HepG2 (cell line): ENCODE results near the gene ANKDD1A. TPM values are rescaled to one million over a fixed set of nuclear protein-coding genes. Genes with fewer than 3 reads are reported as not detected.

Experiments used
- ATAC-seq: fragments of 200-7000 bp; cut with Tn5 transposase; 3 replicates; pipeline ENCODE4 v1.9.1; 2020; ENCODE audit warnings: mild to moderate bottlenecking, moderate library complexity
- BruUV-seq: library from RNA; stranded (reverse); fragments of 400-500 nt; replicated peaks from 2 replicates; lab custom pipeline; 2021; lab: Mats Ljungman, UMichigan
- CTCF ChIA-PET: fragments of 300-600 bp; formaldehyde crosslinking; extraction: SDS; loops from one replicate; lab custom pipeline; 2021; ENCODE audit warnings: low total read pairs, inconsistent platforms, low intra/inter-chr PET ratio; lab: Yijun Ruan, JAX
- POLR2A ChIA-PET: fragments of 350-600 bp; sonication (Branson Sonifier 250); formaldehyde crosslinking; loops from one replicate; lab custom pipeline; 2020; ENCODE audit warnings: antibody characterized with exemption, inconsistent platforms; lab: Yijun Ruan, JAX
- DNase-seq: peaks from one replicate; pipeline ENCODE4 v3.0.0-alpha.2; 2015; ENCODE audit warnings: low spot score
- FAIRE-seq: peaks from 3 replicates; lab custom pipeline; 2011; peaks lifted over from hg19 to GRCh38; lab: Jason Lieb, UNC
- H2AFZ ChIP-seq: one replicate; pipeline ENCODE4 v1.6.1; 2011; ENCODE audit warnings: low read length, inconsistent platforms
- H3K27ac ChIP-seq: fragments of 300-600 bp; 3 replicates; pipeline ENCODE4 v1.8.0; 2011; ENCODE audit warnings: mixed run types, mild to moderate bottlenecking, mixed read lengths, low read length, inconsistent platforms; ENCODE audit not compliant: insufficient read depth; ENCODE audit errors: extremely low read length
- H3K27me3 ChIP-seq, 2 experiments: fragments of 200-600 bp in 1 of 2; 2 replicates in 1 of 2; 3 replicates in 1 of 2; pipeline versions ENCODE4 v1.6.0 to v1.8.0; 2011; ENCODE audit warnings: low read length in 2 of 2, mild to moderate bottlenecking in 2 of 2, moderate library complexity in 2 of 2, inconsistent platforms in 1 of 2; ENCODE audit not compliant: insufficient read depth in 2 of 2, control insufficient read depth in 1 of 2
- H3K36me3 ChIP-seq, 2 experiments: fragments of 200-600 bp in 1 of 2; replicated peaks in 1 of 2; 2 replicates in 1 of 2; 3 replicates in 1 of 2; pipeline versions ENCODE4 v1.5.1 to v1.8.0; 2011; ENCODE audit warnings: low read length in 2 of 2, inconsistent platforms in 1 of 2; ENCODE audit not compliant: insufficient read depth in 2 of 2, control insufficient read depth in 1 of 2
- H3K4me1 ChIP-seq: 2 replicates; pipeline ENCODE4 v1.5.1; 2012; ENCODE audit warnings: low read length, inconsistent platforms; ENCODE audit not compliant: insufficient read depth
- H3K4me2 ChIP-seq: 2 replicates; pipeline ENCODE4 v1.6.0; 2011; ENCODE audit warnings: low read depth, low read length, inconsistent platforms
- H3K4me3 ChIP-seq, 3 experiments: fragments of 200-600 bp in 1 of 3; sonication (generic), shearing (Covaris generic) in 1 of 3; replicated peaks in 1 of 3; 2 replicates each; pipeline ENCODE4 v1.5.1; 2011 to 2016; ENCODE audit warnings: low read length in 3 of 3, inconsistent platforms in 2 of 3, low read depth in 2 of 3, mild to moderate bottlenecking in 2 of 3, control low read depth in 1 of 3, mixed read lengths in 1 of 3; ENCODE audit not compliant: insufficient read depth in 1 of 3
- H3K79me2 ChIP-seq: one replicate; pipeline ENCODE4 v1.6.1; 2011; ENCODE audit warnings: low read length, inconsistent platforms; ENCODE audit not compliant: insufficient read depth
- H3K9ac ChIP-seq: 2 replicates; pipeline ENCODE4 v1.6.0; 2011; ENCODE audit warnings: mild to moderate bottlenecking, low read depth, low read length, inconsistent platforms; ENCODE audit not compliant: insufficient read depth
- H3K9me3 ChIP-seq: 2 replicates; pipeline ENCODE4 v1.5.1; 2012; ENCODE audit warnings: mild to moderate bottlenecking, low read length
- H4K20me1 ChIP-seq: 2 replicates; pipeline ENCODE4 v1.6.0; 2011; ENCODE audit warnings: inconsistent platforms, mild to moderate bottlenecking, low read length, moderate library complexity; ENCODE audit not compliant: insufficient read depth
- FOXK1 ChIP-seq: sonication (generic); formaldehyde crosslinking; IDR thresholded peaks from 2 replicates; pipeline ENCODE4 v1.4.0; 2020; ENCODE audit warnings: low read depth, missing genetic modification reagents, borderline replicate concordance
- GABPB1 ChIP-seq: IDR thresholded peaks from 2 replicates; pipeline ENCODE4 v1.6.1; 2016; ENCODE audit warnings: mild to moderate bottlenecking, missing genetic modification reagents, moderate library complexity, missing compliant biosample characterization
- NFE2L2 ChIP-seq: fragments of 150-350 bp; IDR thresholded peaks from 2 replicates; pipeline ENCODE4 v1.6.1; 2014; ENCODE audit warnings: low read length
- SRY ChIP-seq: sonication (generic); formaldehyde crosslinking; IDR thresholded peaks from 2 replicates; pipeline ENCODE4 v1.8.0; 2022; ENCODE audit warnings: mild to moderate bottlenecking, missing genetic modification reagents
- TEAD3 ChIP-seq: optimal IDR thresholded peaks from 2 replicates; pipeline ENCODE3; 2016; ENCODE audit warnings: borderline replicate concordance
- ZNF121 ChIP-seq: sonication (generic); formaldehyde crosslinking; IDR thresholded peaks from 2 replicates; pipeline ENCODE4 v1.5.0; 2020; ENCODE audit warnings: mild to moderate bottlenecking, missing genetic modification reagents
- ZNF30 ChIP-seq: sonication (generic); formaldehyde crosslinking; IDR thresholded peaks from 2 replicates; pipeline ENCODE4 v1.5.0; 2020; ENCODE audit warnings: mild to moderate bottlenecking, missing genetic modification reagents
- ZNF350 ChIP-seq: sonication (generic); formaldehyde crosslinking; IDR thresholded peaks from 2 replicates; pipeline ENCODE4 v1.4.0; 2020; ENCODE audit warnings: mild to moderate bottlenecking, low read depth, missing genetic modification reagents, borderline replicate concordance
- ZNF597 ChIP-seq: sonication (generic); formaldehyde crosslinking; IDR thresholded peaks from 2 replicates; pipeline ENCODE4 v1.5.0; 2020; ENCODE audit warnings: missing genetic modification reagents
- ZNF644 ChIP-seq: IDR thresholded peaks from 2 replicates; pipeline ENCODE4 v1.6.1; 2016; ENCODE audit warnings: low read depth
- WGBS: methylation state at CpG from one replicate; pipeline ENCODE4 v1.1.6; 2017; ENCODE audit warnings: low lambda C conversion rate; 5-methylcytosine and 5-hydroxymethylcytosine counted together
- in situ Hi-C: cut with HindIII; loops from 2 replicates; pipeline ENCODE4 v1.10.0; 2017; ENCODE audit warnings: low pct_unique_long_range_greater_than_20kb; ENCODE audit not compliant: extremely low pct_ligation_motif_present
- intact Hi-C: fragments of 100-400 bp; cut with micrococcal nuclease; formaldehyde crosslinking; loops from one replicate; pipeline ENCODE4 v1.10.0; 2022; ENCODE audit not compliant: unreplicated experiment
- polyA plus RNA-seq, 8 experiments: library from polyadenylated mRNA; depleted of rRNA in 3 of 8; stranded (reverse) in 7 of 8; unstranded in 1 of 8; fragments of >200 nt; fragmentation: Illumina TruSeq in 4 of 8; extraction: Trizol in 4 of 8; gene quantifications; 2 replicates each; pipeline versions ENCODE4 v1.2.1 to v1.2.3, GENCODE V29; 2011 to 2016; ENCODE audit warnings: low read depth in 4 of 8, missing spikeins in 1 of 8, mixed read lengths in 1 of 8; ENCODE audit not compliant: insufficient read depth in 1 of 8
- total RNA-seq, 5 experiments: library from RNA; depleted of rRNA; stranded (reverse); fragments of >200 nt; fragmentation: Illumina TruSeq; extraction: Trizol; gene quantifications; 2 replicates each; pipeline ENCODE4 v1.2.3, GENCODE V29; 2016; ENCODE audit warnings: low read depth in 1 of 5
- TF ChIP-seq, protein P1 (sequence below): sonication (generic); formaldehyde crosslinking; IDR thresholded peaks from 2 replicates; pipeline ENCODE4 v1.5.1; 2020; ENCODE audit warnings: missing genetic modification reagents, mild to moderate bottlenecking, borderline replicate concordance

Gene ANKDD1A
- total and polyA plus RNA-seq, 2 of the 13 experiments (the other 11 are each of a cell fraction or from before 2014, with no cell fraction given): 0.11 to 0.48 TPM

- TF ChIP-seq ZNF644 (peak; percentile 36; the same call in 1 of the 2 replicates), TEAD3 (CRISPR knock-in tag) (peak; percentile 28)
- TF ChIP-seq, protein P1, sequence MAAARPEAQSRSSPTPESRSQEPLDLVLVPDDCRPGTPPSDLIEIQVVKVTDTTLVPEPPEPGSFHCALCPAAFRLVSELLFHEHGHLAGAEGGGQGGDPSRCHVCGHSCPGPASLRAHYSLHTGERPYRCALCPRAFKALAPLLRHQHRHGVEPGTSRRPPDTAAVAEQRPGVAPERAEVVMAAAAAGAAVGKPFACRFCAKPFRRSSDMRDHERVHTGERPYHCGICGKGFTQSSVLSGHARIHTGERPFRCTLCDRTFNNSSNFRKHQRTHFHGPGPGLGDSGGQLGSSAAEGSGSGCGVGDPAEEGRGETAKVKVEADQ (CRISPR knock-in tag): no peak
These were observed 26.5 kb downstream of the ANKDD1A start (continued) for GRCh38 chr15:64938192-64938591.

DNA sequence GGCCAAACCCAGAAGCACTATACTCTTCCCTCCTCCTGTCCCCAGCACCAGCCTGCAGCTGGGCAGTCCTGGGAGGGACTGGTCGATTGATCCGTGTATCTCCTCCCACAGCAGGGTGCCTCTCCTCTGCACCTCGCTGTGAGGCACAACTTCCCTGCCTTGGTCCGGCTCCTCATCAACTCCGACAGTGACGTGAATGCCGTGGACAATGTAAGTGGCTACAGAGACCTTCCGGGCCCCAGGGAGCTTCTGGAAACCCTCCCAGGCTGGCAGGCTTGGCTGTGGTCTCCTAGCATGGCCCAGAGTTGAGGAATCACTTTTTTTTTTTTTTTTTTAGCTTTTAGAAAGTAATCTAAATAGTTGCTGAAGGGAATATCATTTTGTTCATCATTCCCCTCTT lies 30.7 kb downstream of the ANKDD1A start:
- no peak for FAIRE-seq
- CTCF ChIA-PET: no interaction called here
- TF ChIP-seq ZNF30 (no peak), FOXK1 (CRISPR knock-in tag) (no peak), ZNF121 (CRISPR knock-in tag) (no peak), ZNF597 (no peak), GABPB1 (no peak), NFE2L2 (no peak), ZNF350 (CRISPR knock-in tag) (no peak), SRY (CRISPR knock-in tag) (no peak)

More for the DNA sequence above, 30.7 kb downstream of the ANKDD1A start:
- H3K9me3 ChIP-seq: no peaks in the 10 kb centered on the region
- POLR2A ChIA-PET: no interaction called here
- no peak overlapping the region for H3K27ac ChIP-seq
- peaks cover 12% of the 10 kb centered on the region for H3K4me1 ChIP-seq
- BruUV-seq: no TSS peak
- H4K20me1 ChIP-seq: no peaks in the 10 kb centered on the region
- ATAC-seq (no peak), DNase-seq (no peak)
- H3K4me3 ChIP-seq: no peak overlapping the region
- in situ Hi-C loops (no loop called here), intact Hi-C loops (no loop called here)
- no peaks in the 10 kb centered on the region for H3K79me2 ChIP-seq
- 60% methylated on average over 1 of the region's 8 CpGs for WGBS
- H3K9ac ChIP-seq: no peak overlapping the region
- no peaks in the 10 kb centered on the region for H3K27me3 ChIP-seq
- H3K36me3 ChIP-seq: no peaks in the 10 kb centered on the region
- H3K4me2 ChIP-seq: no peak overlapping the region
- no peak overlapping the region for H2AFZ ChIP-seq
